Epithelial cell of proximal tubule (primary cell): ENCODE measurements around the gene DNAH2. TPM values are rescaled to one million over a fixed set of nuclear protein-coding genes. Genes with fewer than 3 reads are reported as not detected.

Experiments
- DNase-seq: peaks from one replicate; pipeline ENCODE4 v3.0.0-alpha.2; 2011; ENCODE audit warnings: low read depth
- H3K4me3 ChIP-seq: 2 replicates; pipeline ENCODE4 v1.5.1; 2011; ENCODE audit warnings: low read depth, mild to moderate bottlenecking, low read length
- CTCF ChIP-seq: conservative IDR thresholded peaks from 2 replicates; pipeline ENCODE4 v1.5.1; 2012; ENCODE audit warnings: low read depth, mild to moderate bottlenecking, low read length
- total RNA-seq: library from RNA; depleted of rRNA; stranded (reverse); fragments of >200 nt; gene quantifications from 2 replicates; pipeline ENCODE4 v1.2.3, GENCODE V29; 2015

The DNAH2 gene
- total RNA-seq, 1 donor from 2014 or later = not detected

GRCh38 chr17:7873051-7873450, 155.5 kb downstream of the DNAH2 start:
- TF ChIP-seq CTCF = no peak
- no peak overlapping the region for H3K4me3 ChIP-seq
- DNase-seq = no peak

- H3K4me3 ChIP-seq = no peak overlapping the region
- TF ChIP-seq CTCF = no peak
- DNase-seq = no peak
These were observed 158.3 kb downstream of the DNAH2 start for GRCh38 chr17:7875804-7876370.

GRCh38 chr17:7878234-7878633, 160.7 kb downstream of the DNAH2 start:
- TF ChIP-seq CTCF = no peak
- no peak for DNase-seq
- H3K4me3 ChIP-seq = no peak overlapping the region

GRCh38 chr17:7880076-7880868, 162.7 kb downstream of the DNAH2 start:
- H3K4me3 ChIP-seq = no peak overlapping the region
- no peak for TF ChIP-seq CTCF
- no peak for DNase-seq

GRCh38 chr17:7881276-7882054, 163.9 kb downstream of the DNAH2 start:
- DNase-seq = no peak
- TF ChIP-seq CTCF = no peak
- H3K4me3 ChIP-seq = no peak overlapping the region

GRCh38 chr17:7882068-7882467, 164.5 kb downstream of the DNAH2 start:
- TF ChIP-seq CTCF = no peak
- H3K4me3 ChIP-seq = no peak overlapping the region
- no peak for DNase-seq
